Ascending aorta (tissue), 2 donors: ENCODE measurements around the gene PCBP3. TPM values are rescaled to one million over a fixed set of nuclear protein-coding genes. Genes with fewer than 3 reads are reported as not detected.

Experiments used
- DNase-seq, 2 donors: peaks; one replicate each; pipeline ENCODE4 v3.0.0-alpha.2; 2019; ENCODE audit warnings: low spot score in 2 of 2
- H3K27ac ChIP-seq, 2 donors: fragments of 200-600 bp; sonication (generic); one replicate each; pipeline ENCODE4 v1.5.1; 2016 to 2017; ENCODE audit warnings: mild to moderate bottlenecking in 1 of 2
- H3K27me3 ChIP-seq: fragments of 200-600 bp; sonication (generic); one replicate; pipeline ENCODE4 v1.5.1; 2017
- H3K36me3 ChIP-seq, 2 donors: fragments of 200-600 bp; sonication (generic); one replicate each; pipeline ENCODE4 v1.5.1; 2016
- H3K4me1 ChIP-seq, 2 donors: fragments of 200-600 bp; sonication (generic); one replicate each; pipeline ENCODE4 v1.5.1; 2016 to 2017; ENCODE audit warnings: mild to moderate bottlenecking in 1 of 2
- H3K4me3 ChIP-seq, 2 donors: fragments of 200-600 bp; sonication (generic); one replicate each; pipeline ENCODE4 v1.5.1; 2016 to 2017; ENCODE audit warnings: mild to moderate bottlenecking in 1 of 2
- H3K9me3 ChIP-seq, 2 donors: fragments of 200-600 bp; sonication (generic); one replicate each; pipeline ENCODE4 v1.5.1; 2016
- intact Hi-C: fragments of 100-400 bp; cut with DNase I; formaldehyde crosslinking; loops from one replicate; pipeline ENCODE4 v1.15.1; 2023
- total RNA-seq: library from RNA; depleted of rRNA; stranded (reverse); fragments of >200 nt; gene quantifications from one replicate; pipeline ENCODE4 v1.1.0, GENCODE V29; 2016
- TF ChIP-seq, protein P1 (sequence below), 3 experiments: fragments of 200-600 bp in 2 of 3; fragments of 450-650 bp in 1 of 3; sonication (generic) in 2 of 3; IDR thresholded peaks; one replicate each; pipeline ENCODE4 v1.5.1; 2016 to 2019; ENCODE audit warnings: antibody characterized with exemption in 3 of 3, mild to moderate bottlenecking in 1 of 3, moderate library complexity in 1 of 3

PCBP3 gene
- total RNA-seq, 1 donor from 2014 or later = not detected

DNA sequence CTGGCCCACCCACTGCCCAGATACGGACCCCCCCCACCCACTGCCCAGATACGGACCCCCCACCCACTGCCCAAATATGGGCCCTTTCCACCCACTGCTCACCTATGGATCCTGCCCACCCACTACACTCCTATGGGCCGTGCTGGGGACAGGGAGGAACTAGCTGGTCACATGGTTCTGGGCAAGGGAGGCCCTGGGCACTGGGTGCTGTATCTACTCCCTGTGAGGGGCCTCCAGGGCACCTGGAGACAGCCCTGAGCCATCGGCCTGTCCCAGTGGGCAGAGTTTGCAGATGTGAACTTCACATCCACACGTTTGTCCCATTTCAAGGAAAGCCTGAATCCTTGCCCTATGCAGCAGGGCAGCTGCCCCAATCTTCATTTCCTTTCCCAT lies 266.6 kb downstream of the PCBP3 start:
- no peak overlapping the region for H3K27ac ChIP-seq
- TF ChIP-seq, protein P1, sequence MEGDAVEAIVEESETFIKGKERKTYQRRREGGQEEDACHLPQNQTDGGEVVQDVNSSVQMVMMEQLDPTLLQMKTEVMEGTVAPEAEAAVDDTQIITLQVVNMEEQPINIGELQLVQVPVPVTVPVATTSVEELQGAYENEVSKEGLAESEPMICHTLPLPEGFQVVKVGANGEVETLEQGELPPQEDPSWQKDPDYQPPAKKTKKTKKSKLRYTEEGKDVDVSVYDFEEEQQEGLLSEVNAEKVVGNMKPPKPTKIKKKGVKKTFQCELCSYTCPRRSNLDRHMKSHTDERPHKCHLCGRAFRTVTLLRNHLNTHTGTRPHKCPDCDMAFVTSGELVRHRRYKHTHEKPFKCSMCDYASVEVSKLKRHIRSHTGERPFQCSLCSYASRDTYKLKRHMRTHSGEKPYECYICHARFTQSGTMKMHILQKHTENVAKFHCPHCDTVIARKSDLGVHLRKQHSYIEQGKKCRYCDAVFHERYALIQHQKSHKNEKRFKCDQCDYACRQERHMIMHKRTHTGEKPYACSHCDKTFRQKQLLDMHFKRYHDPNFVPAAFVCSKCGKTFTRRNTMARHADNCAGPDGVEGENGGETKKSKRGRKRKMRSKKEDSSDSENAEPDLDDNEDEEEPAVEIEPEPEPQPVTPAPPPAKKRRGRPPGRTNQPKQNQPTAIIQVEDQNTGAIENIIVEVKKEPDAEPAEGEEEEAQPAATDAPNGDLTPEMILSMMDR (IDR thresholded peaks at IDR 0.05) = no peak
- no peak overlapping the region for H3K4me3 ChIP-seq
- H3K4me1 ChIP-seq = no peaks in the 10 kb centered on the region
- intact Hi-C loops = no loop called here
- DNase-seq = no peak
- no peaks in the 10 kb centered on the region for H3K9me3 ChIP-seq
- no peaks in the 10 kb centered on the region for H3K27me3 ChIP-seq
- H3K36me3 ChIP-seq = no peaks in the 10 kb centered on the region

DNA sequence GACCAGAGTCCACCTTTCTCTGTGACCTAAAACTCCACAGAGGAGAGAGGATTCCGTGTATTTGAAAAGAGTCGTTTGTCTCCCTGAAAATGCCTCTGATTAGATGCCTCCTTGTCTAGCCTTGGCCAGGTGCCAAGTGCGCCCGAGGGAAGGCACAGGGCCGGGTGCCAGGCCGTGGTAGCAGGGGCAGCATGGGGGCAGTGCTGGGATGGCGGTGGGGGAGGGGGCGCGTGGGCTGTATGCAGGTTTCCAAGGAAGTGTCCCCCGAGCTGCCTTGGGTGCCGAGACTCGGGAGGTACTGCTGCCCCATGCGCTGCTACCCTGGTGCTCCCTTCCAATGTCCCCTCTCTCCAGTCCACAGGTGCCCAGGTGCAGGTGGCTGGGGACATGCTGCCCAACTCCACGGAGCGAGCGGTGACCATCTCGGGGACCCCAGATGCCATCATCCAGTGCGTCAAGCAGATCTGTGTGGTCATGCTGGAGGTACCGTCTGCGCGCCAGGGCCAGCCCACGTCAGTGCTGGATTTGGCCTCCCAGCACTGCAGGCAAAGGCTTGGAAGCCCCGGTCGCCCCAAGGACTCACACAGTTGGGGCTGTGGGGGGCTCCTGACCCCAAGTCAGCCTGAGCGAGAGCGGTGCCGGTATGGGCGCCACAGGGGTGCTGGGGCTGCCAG lies 267.2 kb downstream of the PCBP3 start:
- intact Hi-C loops = no loop called here

DNA sequence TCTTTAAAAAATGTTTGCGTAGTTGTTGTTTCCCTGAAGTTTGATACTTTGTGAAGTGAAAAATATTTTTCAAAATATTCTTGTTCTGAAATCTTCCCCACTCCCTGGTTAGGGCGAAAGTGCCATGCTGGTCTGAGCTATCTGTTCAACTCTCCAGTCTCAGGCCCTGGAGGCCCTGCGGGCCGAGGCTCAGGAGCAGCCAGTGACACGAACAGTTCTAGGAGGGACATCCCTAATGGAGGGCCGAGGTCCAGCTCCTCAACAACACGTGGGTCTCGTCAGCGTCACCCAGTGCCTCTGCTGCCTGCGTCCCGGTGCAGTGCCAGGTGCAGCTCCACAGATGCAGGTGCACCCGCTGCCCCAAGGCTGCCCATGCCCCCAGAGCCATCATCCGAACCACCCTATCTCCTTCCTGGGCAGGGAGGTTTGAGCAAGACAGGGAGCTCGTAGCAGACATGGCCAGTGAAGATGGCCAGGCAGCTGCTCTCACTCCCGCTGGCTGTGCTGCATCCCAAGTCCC lies 268.3 kb downstream of the PCBP3 start:
- intact Hi-C loops = no loop called here
- Histone ChIP-seq H3K27me3 (no peaks in the 10 kb centered on the region), H3K9me3 (no peaks in the 10 kb centered on the region), H3K27ac (no peak overlapping the region), H3K4me1 (no peaks in the 10 kb centered on the region), H3K4me3 (no peak overlapping the region), H3K36me3 (no peaks in the 10 kb centered on the region)
- TF ChIP-seq, protein P1 (IDR thresholded peaks at IDR 0.05) = no peak
- no peak for DNase-seq

More for the DNA sequence above, 267.2 kb downstream of the PCBP3 start:
- Histone ChIP-seq H3K27ac (no peak overlapping the region), H3K4me1 (no peaks in the 10 kb centered on the region), H3K27me3 (no peaks in the 10 kb centered on the region), H3K4me3 (no peak overlapping the region), H3K9me3 (no peaks in the 10 kb centered on the region), H3K36me3 (no peaks in the 10 kb centered on the region)
- no peak for DNase-seq
- TF ChIP-seq, protein P1 (IDR thresholded peaks at IDR 0.05) = no peak

DNA sequence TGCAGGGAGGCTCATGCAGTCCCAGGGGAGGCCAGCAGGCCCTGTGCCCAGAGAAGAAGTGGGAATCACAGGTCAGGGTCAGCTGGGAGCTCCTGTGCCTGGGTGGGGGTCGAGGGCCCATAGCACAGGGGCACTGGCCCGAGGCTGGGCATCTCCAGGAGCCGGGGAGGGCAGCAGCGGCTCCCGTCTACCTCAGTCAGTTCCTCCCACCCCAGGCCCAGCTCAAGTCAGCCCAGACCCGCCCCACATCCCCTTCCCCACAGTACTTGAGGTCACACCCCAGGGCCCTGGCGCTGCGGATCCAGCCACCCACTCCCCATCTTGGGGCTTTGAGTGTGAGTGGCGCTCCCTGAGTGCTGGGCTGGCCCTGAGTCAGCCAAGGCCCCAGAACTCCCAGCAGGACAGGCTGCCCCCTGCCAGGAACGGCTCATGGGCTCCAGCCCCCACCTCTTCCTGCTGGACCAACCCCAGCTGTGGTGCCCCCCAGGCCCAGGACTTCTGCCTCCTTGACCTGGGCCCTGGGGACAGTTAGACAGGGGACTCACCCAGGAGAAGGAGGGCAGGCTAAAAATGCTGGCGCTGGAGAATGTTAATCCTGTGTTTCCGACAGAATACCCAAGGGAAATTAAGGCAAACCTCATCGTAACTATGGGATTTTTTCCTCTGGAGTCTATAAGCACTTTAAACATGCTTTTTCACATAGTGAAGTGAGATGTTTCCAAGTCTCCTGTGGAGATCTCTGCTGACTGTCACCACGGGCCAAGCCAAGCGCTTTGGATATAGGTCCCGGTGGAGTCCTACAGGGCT lies 269.3 kb downstream of the PCBP3 start:
- H3K27me3 ChIP-seq = no peaks in the 10 kb centered on the region
- H3K27ac ChIP-seq = no peak overlapping the region
- TF ChIP-seq, protein P1 (IDR thresholded peaks at IDR 0.05) = no peak
- no peak overlapping the region for H3K4me3 ChIP-seq
- intact Hi-C loops = no loop called here
- H3K9me3 ChIP-seq = no peaks in the 10 kb centered on the region
- no peak for DNase-seq
- H3K4me1 ChIP-seq = no peaks in the 10 kb centered on the region
- no peaks in the 10 kb centered on the region for H3K36me3 ChIP-seq

DNA sequence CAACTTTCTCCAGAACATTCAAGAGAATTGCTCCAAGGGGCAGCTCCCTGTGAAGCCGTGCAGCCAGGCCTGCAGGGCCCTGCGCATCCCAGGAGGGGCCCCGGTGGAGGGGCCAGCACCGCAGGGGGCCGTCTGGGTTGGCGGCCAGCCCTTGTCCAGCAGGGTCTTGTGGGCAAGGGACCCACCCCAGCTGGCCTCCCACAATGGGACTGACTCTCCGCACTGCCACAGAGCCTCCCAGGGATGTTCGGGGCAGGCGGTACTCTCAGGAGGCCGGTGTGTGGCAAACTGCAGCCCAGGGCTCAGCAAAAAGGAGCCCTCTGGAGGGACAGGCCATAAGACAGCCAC lies 269.9 kb downstream of the PCBP3 start:
- intact Hi-C loops = no loop called here
- H3K4me1 ChIP-seq = no peaks in the 10 kb centered on the region
- no peak overlapping the region for H3K4me3 ChIP-seq
- no peak for DNase-seq
- no peaks in the 10 kb centered on the region for H3K36me3 ChIP-seq
- H3K27me3 ChIP-seq = no peaks in the 10 kb centered on the region
- no peaks in the 10 kb centered on the region for H3K9me3 ChIP-seq
- no peak overlapping the region for H3K27ac ChIP-seq
- TF ChIP-seq, protein P1 (IDR thresholded peaks at IDR 0.05) = no peak
